ENCODE data around the gene DTHD1.

Gene DTHD1

DNA sequence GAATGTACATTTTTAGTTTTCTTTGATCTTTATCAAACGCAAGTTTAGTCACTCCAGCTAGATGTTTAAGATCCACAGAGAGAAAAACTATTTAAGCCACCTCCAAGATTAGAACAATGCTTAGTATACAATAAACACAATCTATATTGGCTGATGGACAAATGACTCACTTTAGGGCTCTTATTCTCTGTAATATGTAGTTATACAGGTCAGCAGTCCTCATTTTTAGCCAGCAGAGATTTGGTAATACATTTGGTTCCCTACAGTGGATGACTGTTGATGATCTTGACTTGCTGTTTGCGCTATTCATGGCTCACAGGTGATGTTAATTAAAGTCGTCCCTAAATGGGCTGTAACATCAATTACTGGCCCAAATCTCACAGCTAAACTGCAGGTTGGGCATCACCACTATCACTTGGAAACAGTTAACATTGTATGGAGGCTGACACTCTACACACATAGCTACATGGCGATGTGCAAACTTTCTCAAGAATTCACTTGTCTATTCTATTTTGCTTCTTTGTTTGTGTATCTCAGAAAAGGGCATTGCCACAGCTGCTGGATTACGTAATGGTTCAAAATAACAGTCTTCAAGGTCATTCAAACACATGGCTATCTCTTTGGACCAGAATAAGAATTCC is 11.8 kb upstream of the DTHD1 start:
- no peak for DNase-seq (ENCODE audit: low read depth)

DNA sequence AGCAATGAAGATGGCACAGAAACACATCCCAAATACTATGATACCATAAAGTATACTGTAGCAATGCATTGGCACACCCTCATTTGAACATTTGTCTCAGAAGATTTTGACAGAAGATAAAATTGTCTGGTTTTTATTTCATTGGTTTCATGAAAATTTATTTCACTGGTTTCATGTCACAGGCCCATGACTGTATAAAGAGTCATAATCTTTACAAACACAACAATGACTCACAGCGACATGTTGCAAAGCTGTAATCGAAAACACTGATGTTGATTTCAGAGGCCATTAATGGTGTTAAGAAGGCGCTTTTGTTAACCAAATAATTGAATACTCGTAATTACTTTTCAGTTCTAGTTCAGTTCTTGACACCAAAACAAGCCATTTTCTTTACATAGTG is 8.1 kb upstream of the DTHD1 start:
- no peak for DNase-seq (ENCODE audit: low read depth)

DNA sequence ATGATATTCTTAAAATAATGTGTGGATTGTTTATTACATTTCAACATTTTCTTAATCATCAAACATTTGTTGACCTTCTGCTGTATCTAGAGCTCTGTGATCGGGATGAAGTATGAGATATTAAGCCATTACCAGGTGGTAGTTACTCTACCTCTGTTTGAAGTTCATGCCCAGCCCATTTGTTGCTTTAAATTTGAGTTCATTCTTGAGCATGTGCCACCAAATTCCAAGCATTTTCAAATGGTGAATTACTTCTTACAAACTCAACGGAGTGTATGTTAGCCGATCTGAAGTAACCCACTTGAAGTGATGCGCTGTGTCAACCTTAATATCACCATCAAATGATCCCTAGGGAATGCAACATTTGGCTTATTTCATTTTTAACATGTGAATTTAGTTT is 7.3 kb upstream of the DTHD1 start:
- DNase-seq (ENCODE audit: low read depth): no peak

DNA sequence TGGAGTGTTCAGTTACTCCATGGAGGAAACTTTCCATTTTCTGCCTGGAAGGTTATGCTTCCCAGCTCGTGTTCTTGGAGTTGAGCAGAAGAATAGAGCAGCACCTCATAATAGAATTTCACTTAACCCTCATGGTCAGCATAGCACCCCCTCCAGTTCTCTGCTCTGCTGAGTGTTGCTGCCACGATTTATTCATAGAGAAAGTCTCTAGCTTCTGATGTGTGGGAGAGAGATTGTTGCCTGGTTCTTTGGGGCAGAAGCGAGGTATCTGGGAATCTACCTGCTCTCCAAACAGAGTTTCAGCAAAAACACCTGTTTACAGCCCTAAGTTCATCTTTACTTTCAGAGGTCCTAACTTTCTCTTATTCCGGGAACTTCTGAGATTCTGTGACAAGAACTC is 3.9 kb upstream of the DTHD1 start:
- no peak for DNase-seq (ENCODE audit: low read depth)

DNA sequence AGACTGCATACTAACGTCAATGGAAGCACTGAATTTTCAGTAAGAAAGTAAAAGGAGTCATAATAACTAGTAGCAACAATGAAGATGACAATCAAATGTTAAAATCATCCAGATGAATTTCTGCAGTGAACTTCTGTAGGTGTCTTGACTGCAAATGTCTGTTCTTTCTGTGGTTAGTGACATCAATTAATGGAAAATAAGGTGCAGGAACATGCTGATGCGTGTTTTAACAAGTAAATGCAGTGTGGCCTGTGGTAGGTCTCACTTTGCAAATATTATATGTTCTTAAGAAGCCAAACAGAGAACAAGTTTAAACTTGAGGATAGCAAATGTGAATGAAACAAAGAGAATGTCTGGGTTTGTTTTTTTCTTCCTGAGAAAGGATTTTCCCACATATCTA is 2.6 kb upstream of the DTHD1 start:
- no peak for DNase-seq (ENCODE audit: low read depth)

DNA sequence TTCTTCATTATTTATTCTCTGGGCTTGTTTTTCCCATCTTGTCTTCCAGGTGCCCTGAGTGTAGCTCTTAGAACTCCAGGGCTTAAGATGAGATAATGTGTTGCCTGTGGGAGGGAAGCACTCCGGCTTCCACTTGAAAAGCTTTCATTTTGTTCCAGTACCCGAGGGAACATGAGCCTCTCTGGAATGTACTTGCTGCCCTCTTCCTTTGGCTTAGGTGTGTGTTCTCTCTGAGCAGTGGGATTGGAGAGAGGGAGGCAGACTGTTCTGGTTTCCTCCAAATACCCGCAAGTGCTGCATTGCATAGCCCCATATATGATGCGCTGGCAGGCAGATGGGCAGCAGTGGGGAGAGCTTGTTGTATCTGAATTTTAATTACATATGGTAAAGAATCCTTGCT is 861 bp upstream of the DTHD1 start:
- no peak for DNase-seq (ENCODE audit: low read depth)

DNA sequence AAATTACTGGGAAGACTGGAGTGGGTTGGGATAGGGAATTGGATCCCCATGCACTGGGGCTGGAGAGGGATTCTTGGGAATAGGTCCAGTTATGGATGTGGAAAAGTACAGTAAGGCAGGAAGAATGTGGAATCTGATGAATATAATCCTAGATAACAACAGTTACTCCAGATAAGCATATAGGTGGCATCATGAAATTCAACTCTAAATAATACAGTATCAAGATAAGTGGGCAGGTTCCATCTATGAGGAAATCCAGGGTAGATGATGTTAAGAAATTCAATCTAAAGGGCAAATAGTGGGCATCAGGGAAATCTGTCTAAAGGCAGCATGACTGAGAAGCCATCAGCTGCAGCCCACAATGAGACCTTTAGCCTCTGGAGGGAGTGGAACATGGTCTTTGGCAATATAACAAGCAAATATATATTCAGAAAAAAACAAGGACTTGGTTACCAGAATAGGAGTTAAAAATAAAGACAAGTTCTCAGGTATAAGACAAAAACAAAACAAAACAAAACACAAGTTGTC is 1.2 kb downstream of the DTHD1 start:
- no peak for DNase-seq (ENCODE audit: low read depth)

DNA sequence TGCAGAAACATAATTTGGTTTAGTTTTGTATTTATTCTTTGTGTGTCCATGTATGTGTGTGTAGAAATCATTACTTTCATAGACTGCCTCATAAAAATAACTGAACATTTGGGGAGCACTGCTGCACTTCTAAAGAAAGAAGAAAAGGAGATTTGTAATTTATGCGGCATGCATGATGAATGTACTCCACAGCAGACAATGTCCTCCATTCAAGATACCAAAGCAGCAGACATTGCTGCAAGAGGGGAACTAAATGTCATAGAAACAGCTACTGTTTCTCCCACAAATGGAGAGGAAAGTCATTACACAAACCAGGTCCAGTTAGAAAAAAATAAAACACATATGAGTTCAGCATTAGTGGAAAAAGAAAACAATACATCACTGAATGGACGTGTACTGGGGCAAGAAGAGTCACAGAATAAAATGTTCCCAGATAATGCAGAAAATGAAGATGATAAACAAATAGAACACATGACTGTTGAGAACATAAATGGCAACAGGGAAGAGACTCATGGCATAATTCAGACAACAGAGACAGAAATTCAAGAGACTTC is 2.6 kb downstream of the DTHD1 start:
- DNase-seq (ENCODE audit: low read depth): no peak

DNA sequence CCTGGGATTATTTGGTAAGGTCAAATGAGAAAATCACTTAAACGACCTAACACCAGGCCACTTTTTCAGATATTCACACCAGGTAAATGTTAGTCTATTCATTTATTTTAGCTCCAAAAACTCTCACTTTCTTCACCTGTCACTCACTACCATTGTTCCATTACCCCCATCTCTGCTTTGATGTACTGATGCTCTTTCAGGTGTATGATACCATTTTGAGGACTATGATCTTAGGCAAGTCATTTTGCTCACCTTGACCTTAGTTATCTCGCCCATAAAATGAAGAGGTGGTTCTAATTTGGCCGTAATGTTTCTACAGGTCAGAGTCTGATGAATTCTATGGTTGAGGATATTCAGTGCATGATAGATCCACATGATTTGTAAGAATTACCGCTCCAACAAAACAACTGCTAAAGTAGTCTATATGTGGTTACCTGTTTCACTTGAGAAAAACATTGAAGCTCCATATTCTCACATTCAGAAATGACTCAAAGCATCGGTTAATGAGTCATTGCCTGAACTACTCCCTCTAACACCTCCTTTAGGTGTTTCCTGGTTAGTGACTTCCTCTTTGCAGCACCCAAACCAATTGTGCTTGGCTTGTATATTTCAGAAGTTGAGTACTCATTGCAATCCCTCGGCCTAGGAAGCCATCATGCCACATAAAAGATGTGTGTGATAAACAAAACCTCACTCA is 4.5 kb downstream of the DTHD1 start:
- peak; percentile 29 for DNase-seq (ENCODE audit: low read depth)

DNA sequence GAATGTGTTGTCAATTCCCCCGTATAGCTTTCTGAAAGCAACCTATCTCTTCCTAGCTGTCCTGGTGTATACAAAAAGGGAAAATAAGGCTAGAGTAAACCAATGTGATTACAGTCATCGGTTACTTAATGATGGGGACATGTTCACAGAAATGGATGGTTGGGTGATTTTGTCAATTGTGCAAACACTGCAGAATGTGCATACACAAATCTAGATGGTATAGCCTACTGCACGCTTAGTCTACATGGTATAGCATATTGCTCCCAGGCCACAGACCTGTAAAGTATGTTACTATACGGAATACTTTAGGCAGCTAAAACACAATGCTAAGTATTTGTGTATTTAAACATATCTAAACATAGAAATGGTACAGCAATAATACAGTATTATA is 5.1 kb downstream of the DTHD1 start:
- DNase-seq (ENCODE audit: low read depth): no peak

DNA sequence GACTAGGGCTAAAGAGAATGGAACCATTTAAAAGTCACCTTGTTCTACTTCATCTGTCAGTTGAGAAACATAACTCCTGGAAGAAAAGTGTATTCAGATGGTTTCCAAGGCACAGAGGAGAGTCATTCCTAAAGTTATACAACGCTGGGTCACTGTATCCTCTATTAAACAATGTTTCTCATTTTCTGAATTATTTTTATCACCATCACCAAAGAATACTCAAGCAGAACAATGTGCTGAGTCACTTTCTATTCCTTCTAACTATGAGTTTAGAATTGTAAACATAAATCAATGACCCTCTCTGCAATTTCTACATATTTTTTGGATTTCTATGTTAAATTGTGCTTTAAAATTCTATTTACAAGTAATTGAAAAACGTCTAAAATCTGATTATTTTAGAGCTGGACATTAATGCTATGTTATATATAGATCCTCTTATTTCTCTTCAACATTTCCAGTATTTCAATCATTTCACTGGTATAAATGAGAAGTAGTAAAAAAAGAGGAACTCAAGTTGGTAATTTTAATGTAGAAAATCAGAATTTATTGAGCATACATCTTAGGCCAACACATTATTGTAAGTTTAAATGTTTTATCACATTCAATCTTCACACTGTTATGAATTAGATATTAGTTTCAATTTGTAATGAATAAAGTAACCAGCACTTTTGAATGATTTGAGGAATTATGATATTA is 7.5 kb downstream of the DTHD1 start:
- DNase-seq (ENCODE audit: low read depth): no peak

DNA sequence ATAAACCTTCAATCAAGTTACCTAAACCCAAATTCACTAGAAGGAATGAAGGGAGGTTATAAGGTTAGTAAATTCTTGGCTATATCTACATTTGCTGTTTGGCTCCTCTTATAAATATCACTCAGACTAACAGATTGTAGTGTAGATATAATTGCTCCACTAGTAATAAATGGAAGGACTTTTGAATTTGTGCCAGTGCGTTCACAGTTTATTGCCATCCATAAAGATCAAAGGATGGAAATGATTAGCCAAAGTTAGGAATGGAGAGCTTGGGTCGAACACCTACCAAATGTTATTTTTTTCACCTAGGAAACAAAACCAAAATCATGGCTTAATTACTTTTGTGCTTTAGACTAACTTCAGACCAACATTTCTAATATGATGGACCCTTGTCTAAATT is 9.2 kb downstream of the DTHD1 start:
- no peak for DNase-seq (ENCODE audit: low read depth)

DNA sequence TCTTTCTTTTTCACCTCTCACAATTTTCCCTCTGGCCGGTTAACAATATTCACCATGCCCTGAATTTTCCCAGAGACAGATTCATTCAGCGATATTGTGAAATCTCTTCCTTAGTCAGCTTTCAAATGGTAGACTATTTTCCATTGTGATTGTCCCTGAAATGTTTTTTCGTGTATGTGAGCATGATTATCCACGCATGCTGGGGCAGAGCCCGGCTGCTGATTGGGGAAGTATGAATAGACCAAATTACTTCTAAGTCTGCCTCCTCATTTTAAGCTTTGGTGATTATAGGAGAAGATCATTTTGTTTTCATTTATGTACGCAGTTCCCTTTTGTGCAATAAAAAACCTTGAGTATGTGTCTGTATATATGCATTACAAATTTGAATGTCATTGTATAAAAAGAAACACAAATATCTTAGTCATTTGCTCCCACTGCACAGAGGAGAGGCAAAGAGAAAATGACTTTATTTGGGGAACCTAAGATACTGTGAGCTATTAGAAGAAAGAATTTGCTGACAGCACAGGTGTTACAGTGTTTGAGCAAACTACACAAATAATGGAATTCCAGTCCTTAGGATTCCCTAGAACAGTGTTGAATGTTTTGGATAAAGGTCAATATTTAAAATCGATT is 11.3 kb downstream of the DTHD1 start:
- DNase-seq (ENCODE audit: low read depth): no peak

DNA sequence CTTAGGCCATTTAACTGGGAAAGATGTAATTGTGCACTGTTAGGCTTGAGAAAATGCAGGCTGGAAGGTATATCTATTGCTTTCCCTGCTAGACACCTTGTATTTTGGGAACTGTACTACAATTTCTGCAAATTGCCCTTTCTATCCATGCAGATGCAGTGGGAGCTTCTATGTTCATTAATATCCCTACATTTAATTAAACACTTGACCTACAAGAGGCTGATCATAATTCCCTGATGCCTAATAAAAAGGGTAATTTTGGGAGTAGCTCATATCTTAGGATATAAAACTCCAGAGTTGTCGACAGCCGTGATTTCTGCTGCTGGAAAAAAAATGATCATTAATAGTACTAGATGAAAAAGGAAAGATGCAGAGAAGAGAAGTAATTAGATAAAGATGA is 19.7 kb downstream of the DTHD1 start:
- DNase-seq (ENCODE audit: low read depth): no peak

DNA sequence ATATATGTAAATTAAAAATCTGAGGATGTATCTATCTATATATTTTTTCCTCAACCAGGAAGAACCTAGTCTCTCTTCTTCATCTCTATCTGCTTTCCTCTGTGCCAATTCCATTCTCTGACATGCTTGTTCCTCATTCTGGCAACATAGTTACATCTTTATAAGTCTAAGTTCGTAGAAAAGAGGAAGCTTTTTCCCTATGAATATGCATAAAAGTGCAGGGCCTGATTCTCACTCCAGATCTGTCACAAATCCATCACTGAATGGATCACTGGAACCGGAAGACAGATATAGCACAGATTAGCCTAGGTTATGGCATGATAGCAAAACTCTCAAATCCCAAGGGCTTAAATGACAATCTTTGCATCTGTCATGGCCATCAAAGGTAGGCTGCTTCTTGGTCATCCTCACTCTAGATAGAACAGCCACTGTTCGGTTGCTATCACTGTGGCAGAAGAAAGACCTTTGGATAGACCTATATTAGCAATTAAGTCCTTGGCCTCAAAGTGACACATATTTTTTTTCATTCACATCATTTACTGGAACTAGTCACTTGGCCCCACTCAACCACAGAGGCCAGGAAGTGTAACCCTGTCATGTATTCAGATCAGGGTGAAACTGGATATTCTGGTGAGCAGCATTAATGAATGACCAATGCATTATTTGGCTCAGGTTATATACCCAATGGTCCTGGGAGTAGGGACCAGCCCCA is 22.2 kb downstream of the DTHD1 start:
- DNase-seq (ENCODE audit: low read depth): no peak

DNA sequence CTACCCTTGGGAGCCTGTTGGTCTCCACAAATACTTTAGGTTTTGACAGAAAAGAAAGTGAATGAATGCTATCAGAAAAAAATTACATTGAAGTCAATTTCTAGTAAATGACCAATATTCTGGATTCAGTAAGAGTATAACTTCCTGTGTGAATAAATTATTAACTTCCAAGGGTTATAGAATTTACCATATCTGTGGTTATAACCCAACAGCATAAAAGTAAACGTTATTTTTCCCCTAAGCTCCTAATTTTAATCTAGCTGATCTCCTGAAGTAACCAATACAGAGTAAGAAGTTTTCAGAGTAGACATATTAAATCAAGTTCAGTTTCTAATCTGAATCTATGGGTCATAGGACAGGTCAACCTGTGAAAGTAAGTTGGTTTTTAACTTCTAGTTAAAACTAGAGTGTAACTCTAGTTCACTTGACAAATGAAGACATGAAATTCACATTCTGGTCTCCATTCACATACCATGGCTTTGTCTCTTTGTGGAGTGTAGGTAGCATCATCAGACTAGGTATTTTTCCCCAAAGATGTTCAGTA is 22.8 kb downstream of the DTHD1 start:
- DNase-seq (ENCODE audit: low read depth): no peak

DNA sequence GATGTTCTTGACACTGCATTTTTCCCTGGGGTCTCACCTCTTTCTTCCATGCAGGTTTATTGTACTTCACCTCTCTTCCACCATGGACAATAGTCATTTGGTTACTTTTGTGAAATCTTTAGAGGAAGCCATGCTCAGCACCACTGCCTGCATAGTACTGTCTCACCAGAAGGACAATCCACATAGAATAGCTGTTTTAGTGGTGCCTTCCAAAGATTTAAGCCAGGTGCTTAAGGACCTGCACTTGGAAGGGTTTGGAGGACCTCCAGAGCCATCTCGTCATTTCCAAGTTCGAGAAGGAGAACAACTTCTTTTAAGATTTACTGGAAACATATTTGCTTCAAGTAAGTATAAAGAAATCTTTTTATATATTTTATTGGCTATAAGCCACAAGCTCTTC is 26.7 kb downstream of the DTHD1 start:
- no peak for DNase-seq (ENCODE audit: low read depth)

DNA sequence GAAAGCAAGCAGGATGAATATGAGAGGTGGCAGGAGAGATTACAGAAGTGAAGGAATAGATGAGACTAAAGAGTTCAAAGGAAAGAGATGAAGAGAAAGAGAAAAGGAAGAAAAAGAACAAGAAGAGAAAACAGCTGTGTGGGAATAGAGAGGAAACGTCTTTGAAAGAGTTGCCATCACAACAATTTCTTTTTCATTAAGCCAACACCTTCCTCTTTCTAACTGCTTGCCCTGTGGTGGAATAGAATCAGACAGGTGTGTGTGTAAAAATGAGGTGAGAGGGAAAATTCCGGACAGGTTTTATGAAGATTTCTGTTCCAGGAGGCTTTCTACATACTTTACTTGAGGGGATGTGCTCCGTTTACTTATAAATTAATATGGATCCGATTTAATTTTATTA is 28.8 kb downstream of the DTHD1 start:
- DNase-seq (ENCODE audit: low read depth): no peak

DNA sequence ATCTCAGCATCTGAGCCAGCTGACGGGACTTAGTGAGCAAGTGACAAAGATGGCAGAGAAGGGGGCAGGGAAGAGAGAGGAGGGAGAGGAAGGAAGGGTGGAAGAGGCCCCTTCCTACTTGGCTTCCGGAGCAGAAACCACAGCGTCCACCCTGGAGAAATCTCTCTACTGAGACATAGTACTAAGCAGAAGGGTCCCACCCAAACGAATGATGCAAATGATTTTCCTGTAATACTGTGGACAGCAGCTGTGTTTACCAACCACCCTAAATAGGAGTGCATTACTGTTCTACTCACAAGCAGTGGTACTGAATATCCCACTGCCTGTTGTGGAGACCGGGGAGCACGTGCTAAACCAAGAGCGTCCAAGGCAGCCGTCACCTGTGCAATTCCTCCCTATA is 29.4 kb downstream of the DTHD1 start:
- DNase-seq (ENCODE audit: low read depth): no peak

DNA sequence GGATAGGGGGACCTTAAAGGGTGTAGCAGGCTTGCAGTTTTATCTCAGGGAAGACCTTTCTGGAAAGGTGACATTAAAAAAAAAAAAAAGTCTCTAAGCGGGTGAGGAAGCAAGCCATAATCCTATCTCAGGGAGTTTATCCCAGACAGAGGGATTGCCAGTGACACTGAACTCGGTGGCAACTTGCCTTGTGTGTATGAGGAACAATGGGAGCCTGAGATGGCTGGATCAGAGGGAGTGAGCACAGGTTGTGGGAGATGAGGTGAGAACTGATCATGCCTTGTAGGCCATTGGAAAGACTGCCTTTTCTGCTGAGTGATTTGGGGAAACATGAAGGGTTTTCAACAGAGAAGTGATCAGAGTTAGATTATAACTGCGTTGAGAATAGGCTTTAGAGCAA is 31.1 kb downstream of the DTHD1 start:
- no peak for DNase-seq (ENCODE audit: low read depth)

DNA sequence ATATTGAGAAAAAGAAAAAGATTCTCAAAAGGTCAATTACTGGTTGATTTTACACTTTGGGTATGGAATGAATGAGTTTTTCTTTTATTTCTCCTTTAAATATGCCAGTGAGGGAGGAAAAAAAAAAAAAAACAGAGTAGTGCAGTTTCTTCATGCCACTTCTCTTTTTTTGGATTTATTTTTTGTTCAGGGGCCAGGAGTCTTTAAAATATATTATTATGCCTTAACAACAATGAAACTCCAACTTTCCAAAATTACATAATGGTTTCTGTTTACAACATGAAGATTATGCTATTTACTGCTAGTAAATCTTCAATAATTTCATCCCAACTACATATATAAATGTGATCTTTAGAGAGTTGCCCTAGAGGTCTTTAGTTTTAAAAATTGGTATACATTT is 31.9 kb downstream of the DTHD1 start:
- no peak for DNase-seq (ENCODE audit: low read depth)

DNA sequence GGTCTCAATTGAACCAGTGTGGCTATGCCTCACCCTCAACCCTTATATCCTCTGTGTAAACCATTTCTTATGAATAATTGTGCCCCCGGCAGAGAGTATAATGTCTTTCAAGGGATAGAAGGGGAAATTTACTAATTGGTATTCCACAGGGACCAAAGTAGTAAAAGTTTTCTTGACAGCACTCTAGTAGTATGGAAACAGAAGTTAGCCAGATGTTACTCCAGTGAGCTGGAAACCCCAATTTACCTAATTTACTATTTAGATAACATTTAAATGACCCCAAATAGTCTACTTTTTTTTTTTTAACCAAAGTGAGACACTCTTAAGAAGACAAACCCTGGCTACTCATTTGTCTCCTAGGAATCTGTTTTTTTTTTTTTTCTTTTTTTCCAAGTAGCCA is 32.3 kb downstream of the DTHD1 start:
- no peak for DNase-seq (ENCODE audit: low read depth)

Data from activated T-helper 1 cell treated with Interleukin-2 at 50 U/mL for 16 hours (primary cell).